ENCODE results near the gene IGFBP1. TPM values are rescaled to one million over a fixed set of nuclear protein-coding genes. Genes with fewer than 3 reads are reported as not detected.

Gene IGFBP1
- total and polyA plus RNA-seq, 2 of the 13 experiments (the other 11 are each of a cell fraction or from before 2014, with no cell fraction given) = 5.4 to 885 TPM

DNA sequence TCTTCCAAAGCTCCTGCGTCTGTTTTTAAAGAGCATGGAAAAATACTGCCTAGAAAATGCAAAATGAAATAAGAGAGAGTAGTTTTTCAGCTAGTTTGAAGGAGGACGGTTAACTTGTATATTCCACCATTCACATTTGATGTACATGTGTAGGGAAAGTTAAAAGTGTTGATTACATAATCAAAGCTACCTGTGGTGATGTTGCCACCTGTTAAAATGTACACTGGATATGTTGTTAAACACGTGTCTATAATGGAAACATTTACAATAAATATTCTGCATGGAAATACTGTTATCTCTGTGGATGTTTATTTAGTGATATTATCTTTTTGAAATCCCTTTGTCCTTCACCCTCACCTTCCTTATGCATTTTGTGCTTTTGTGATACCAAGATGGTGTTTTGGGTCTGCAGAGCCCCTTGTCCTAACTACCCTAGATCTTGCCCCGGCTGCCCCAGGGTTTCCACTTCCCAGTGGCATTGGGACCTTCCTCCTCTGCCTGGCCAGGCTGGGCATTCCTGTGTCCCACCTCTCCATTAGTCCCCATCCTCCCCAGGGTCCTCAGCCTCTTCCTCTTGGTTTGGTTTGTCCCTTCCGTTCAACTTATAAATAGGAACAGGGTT is 5.2 kb downstream of the IGFBP1 start (continued):
- TF ChIP-seq, protein P1, sequence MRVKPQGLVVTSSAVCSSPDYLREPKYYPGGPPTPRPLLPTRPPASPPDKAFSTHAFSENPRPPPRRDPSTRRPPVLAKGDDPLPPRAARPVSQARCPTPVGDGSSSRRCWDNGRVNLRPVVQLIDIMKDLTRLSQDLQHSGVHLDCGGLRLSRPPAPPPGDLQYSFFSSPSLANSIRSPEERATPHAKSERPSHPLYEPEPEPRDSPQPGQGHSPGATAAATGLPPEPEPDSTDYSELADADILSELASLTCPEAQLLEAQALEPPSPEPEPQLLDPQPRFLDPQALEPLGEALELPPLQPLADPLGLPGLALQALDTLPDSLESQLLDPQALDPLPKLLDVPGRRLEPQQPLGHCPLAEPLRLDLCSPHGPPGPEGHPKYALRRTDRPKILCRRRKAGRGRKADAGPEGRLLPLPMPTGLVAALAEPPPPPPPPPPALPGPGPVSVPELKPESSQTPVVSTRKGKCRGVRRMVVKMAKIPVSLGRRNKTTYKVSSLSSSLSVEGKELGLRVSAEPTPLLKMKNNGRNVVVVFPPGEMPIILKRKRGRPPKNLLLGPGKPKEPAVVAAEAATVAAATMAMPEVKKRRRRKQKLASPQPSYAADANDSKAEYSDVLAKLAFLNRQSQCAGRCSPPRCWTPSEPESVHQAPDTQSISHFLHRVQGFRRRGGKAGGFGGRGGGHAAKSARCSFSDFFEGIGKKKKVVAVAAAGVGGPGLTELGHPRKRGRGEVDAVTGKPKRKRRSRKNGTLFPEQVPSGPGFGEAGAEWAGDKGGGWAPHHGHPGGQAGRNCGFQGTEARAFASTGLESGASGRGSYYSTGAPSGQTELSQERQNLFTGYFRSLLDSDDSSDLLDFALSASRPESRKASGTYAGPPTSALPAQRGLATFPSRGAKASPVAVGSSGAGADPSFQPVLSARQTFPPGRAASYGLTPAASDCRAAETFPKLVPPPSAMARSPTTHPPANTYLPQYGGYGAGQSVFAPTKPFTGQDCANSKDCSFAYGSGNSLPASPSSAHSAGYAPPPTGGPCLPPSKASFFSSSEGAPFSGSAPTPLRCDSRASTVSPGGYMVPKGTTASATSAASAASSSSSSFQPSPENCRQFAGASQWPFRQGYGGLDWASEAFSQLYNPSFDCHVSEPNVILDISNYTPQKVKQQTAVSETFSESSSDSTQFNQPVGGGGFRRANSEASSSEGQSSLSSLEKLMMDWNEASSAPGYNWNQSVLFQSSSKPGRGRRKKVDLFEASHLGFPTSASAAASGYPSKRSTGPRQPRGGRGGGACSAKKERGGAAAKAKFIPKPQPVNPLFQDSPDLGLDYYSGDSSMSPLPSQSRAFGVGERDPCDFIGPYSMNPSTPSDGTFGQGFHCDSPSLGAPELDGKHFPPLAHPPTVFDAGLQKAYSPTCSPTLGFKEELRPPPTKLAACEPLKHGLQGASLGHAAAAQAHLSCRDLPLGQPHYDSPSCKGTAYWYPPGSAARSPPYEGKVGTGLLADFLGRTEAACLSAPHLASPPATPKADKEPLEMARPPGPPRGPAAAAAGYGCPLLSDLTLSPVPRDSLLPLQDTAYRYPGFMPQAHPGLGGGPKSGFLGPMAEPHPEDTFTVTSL (CRISPR knock-in tag; IDR thresholded peaks at IDR 0.05; ENCODE audit: borderline replicate concordance) = peak; percentile 52; the same call in 1 of the 2 replicates
- TF ChIP-seq, protein P2, sequence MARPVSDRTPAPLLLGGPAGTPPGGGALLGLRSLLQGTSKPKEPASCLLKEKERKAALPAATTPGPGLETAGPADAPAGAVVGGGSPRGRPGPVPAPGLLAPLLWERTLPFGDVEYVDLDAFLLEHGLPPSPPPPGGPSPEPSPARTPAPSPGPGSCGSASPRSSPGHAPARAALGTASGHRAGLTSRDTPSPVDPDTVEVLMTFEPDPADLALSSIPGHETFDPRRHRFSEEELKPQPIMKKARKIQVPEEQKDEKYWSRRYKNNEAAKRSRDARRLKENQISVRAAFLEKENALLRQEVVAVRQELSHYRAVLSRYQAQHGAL (CRISPR knock-in tag; IDR thresholded peaks at IDR 0.05; ENCODE audit: not compliant biosample characterization) = no peak
- TF ChIP-seq ZNF329 (CRISPR knock-in tag; IDR thresholded peaks at IDR 0.05; ENCODE audit: low read depth) (no peak; the same call in 1 of the 2 replicates), KAT7 (CRISPR knock-in tag; IDR thresholded peaks at IDR 0.05; ENCODE audit: borderline replicate concordance) (peak; percentile 73; the same call in 1 of the 2 replicates), ELF1 (CRISPR knock-in tag; IDR thresholded peaks at IDR 0.05) (no peak; the same call in 1 of the 2 replicates), NFIB (CRISPR knock-in tag; IDR thresholded peaks at IDR 0.05; ENCODE audit: borderline replicate concordance) (no peak), GATAD1 (CRISPR knock-in tag; IDR thresholded peaks at IDR 0.05) (0 out of 2 replicates have a peak, but pooled peaks have one; percentile 15)
- TF ChIP-seq, protein P3, sequence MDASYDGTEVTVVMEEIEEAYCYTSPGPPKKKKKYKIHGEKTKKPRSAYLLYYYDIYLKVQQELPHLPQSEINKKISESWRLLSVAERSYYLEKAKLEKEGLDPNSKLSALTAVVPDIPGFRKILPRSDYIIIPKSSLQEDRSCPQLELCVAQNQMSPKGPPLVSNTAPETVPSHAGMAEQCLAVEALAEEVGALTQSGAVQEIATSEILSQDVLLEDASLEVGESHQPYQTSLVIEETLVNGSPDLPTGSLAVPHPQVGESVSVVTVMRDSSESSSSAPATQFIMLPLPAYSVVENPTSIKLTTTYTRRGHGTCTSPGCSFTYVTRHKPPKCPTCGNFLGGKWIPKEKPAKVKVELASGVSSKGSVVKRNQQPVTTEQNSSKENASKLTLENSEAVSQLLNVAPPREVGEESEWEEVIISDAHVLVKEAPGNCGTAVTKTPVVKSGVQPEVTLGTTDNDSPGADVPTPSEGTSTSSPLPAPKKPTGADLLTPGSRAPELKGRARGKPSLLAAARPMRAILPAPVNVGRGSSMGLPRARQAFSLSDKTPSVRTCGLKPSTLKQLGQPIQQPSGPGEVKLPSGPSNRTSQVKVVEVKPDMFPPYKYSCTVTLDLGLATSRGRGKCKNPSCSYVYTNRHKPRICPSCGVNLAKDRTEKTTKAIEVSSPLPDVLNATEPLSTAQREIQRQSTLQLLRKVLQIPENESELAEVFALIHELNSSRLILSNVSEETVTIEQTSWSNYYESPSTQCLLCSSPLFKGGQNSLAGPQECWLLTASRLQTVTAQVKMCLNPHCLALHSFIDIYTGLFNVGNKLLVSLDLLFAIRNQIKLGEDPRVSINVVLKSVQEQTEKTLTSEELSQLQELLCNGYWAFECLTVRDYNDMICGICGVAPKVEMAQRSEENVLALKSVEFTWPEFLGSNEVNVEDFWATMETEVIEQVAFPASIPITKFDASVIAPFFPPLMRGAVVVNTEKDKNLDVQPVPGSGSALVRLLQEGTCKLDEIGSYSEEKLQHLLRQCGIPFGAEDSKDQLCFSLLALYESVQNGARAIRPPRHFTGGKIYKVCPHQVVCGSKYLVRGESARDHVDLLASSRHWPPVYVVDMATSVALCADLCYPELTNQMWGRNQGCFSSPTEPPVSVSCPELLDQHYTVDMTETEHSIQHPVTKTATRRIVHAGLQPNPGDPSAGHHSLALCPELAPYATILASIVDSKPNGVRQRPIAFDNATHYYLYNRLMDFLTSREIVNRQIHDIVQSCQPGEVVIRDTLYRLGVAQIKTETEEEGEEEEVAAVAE (CRISPR knock-in tag; IDR thresholded peaks at IDR 0.05; ENCODE audit: borderline replicate concordance) = peak; percentile 37; the same call in 1 of the 2 replicates
- TF ChIP-seq, protein P4, sequence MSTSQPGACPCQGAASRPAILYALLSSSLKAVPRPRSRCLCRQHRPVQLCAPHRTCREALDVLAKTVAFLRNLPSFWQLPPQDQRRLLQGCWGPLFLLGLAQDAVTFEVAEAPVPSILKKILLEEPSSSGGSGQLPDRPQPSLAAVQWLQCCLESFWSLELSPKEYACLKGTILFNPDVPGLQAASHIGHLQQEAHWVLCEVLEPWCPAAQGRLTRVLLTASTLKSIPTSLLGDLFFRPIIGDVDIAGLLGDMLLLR (CRISPR knock-in tag; IDR thresholded peaks at IDR 0.05) = no peak
- TF ChIP-seq, protein P5, sequence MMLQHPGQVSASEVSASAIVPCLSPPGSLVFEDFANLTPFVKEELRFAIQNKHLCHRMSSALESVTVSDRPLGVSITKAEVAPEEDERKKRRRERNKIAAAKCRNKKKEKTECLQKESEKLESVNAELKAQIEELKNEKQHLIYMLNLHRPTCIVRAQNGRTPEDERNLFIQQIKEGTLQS (CRISPR knock-in tag; IDR thresholded peaks at IDR 0.05) = no peak
- TF ChIP-seq, protein P6, sequence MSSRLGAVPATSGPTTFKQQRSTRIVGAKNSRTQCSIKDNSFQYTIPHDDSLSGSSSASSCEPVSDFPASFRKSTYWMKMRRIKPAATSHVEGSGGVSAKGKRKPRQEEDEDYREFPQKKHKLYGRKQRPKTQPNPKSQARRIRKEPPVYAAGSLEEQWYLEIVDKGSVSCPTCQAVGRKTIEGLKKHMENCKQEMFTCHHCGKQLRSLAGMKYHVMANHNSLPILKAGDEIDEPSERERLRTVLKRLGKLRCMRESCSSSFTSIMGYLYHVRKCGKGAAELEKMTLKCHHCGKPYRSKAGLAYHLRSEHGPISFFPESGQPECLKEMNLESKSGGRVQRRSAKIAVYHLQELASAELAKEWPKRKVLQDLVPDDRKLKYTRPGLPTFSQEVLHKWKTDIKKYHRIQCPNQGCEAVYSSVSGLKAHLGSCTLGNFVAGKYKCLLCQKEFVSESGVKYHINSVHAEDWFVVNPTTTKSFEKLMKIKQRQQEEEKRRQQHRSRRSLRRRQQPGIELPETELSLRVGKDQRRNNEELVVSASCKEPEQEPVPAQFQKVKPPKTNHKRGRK (CRISPR knock-in tag; IDR thresholded peaks at IDR 0.05) = no peak
- TF ChIP-seq, protein P7, sequence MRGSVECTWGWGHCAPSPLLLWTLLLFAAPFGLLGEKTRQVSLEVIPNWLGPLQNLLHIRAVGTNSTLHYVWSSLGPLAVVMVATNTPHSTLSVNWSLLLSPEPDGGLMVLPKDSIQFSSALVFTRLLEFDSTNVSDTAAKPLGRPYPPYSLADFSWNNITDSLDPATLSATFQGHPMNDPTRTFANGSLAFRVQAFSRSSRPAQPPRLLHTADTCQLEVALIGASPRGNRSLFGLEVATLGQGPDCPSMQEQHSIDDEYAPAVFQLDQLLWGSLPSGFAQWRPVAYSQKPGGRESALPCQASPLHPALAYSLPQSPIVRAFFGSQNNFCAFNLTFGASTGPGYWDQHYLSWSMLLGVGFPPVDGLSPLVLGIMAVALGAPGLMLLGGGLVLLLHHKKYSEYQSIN (CRISPR knock-in tag; IDR thresholded peaks at IDR 0.05; ENCODE audit: borderline replicate concordance) = no peak

All from HepG2 (cell line).